Measurements from ENCODE around the gene RPL35A.
A peak's percentile ranks its signal among the peaks of the same experiment; 100 is the strongest.
"Not testable (repeated sequence)": the region's sequence is repeated elsewhere in the genome, so short reads cannot be mapped to it uniquely, and the experiment has no call there.

The RPL35A gene

DNA sequence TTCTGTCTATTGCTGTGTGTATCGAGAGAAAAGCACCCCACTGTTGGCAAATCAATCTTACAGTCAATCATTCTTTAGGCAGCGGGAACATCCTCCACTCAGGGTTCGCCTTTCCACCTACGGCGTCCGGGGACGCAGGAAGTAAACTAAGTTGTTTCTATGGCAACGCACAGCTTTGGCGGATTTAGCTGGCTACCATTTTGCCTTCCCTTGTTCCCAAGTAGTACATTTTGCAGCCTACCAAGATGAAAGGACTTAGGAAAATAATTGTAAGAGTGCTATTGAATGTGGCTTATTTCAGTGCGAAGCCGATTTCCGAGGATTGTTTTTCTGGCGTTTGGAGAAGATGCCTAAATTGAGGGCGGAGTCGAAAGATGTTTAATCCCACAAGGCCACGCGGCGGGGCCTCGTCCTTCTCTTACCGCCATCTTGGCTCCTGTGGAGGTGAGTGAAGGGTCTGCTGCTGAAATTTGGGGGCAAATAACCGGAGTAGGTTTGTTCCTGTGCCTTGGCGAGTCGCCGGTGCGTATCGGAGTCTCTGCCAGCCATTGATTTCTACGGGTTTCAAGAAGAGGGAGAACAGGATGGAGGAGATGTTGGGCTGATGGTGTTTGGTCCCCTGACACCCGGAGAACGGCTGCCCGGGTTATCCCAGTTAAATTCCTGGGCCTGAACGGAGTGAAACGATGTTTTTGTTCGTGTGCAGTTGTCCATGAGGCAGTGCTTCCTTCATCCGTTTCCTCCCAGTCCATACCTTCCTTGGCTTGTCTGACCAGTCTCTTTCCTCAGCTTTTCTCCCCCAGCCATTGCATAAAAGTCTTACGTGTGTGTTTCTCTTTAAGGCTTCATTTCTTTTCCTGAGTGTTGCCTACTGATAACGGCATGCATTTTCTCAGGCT lies at the start of gene RPL35A:
Gene RPL35A (plus strand): TSS at position 413 of the 899 bp plus-strand sequence. CDS start 778 bp downstream, outside the sequence.
- peak; percentile 100 for DNase-seq

DNA sequence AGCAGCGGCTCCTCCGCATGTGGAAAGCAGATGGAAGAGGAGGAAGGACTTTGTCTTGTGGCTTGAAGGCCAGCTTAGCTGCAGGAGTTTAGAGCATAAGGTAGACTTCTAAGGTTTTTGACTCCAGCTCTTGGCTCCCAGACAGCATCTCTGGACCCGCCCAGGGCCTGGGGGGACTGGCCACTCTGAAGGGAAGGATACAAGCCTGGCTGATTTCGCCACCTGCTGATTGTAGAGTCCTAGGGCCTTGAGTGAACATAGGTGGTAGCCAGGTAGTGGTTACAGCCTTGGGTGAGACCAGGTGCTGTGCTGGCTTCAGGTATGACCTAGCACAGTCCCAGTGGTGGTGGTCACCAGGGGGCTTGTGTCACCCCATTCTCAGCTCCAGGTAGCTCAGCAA lies 48.4 kb upstream of the RPL35A start:
- no peak for DNase-seq

DNA sequence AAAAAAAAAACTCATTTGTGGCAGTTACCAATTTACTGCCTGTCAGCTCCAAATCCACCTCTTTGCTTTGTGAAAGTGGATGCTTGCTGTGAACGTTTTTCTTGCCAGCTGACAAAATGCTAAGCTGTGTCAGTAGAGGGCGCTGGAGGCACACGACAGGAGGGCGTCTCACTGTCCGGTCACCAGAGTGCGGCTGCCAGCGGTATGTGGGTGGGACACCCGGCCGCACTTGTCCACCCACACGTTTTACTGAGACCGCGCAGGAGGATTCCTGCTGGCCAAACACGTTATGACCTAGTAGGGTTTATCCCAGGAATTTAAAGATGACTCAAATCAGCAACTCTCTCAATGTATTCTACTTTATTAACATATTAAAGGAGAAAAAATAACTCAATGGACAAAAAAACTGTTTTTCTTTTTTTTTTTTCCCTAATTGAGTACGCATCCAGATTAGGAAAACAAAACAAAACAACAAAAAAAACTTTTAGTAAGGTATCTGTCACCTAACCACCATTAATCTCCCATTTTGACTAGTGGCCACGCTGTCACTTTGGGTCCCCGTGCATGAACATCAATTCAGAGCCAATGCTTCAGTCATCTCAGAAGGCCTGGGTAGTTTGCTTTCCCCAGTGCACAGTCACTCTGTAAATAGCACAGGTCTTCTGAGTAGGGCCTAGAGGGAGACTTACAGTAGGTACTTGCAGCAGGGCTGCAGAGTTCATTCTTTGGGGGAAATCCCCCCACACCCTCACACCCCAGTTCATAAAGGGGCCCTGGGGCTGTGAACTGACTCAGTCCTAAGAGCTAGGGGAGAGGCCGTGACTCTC lies 43.8 kb upstream of the RPL35A start:
- DNase-seq: peak; percentile 87

- DNase-seq: no peak
Observed at GRCh38 chr3:197906850-197907187, 43.2 kb upstream of the RPL35A start.

DNA sequence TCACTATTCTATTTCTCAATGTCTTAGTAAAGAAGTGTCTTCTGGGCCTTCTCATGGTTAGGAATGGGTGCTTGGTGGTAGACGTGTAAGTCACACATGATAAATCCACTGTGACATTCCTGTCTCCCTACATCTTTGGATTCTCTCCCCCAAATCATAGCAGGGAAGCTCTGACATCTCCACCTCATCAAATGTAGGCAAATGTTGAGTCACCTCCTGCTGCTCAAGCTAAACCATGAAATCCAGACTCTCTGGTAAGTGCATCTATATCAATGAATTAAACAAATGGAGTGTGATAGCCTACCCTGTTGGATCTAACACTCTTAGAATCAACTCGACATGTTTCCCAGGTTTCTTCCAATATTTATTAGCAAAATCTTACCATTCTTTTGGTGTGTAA lies 42.8 kb upstream of the RPL35A start:
- no peak for DNase-seq

GRCh38 chr3:197908550-197908949 lies 41.4 kb upstream of the RPL35A start:
- DNase-seq: not testable (repeated sequence)

DNA sequence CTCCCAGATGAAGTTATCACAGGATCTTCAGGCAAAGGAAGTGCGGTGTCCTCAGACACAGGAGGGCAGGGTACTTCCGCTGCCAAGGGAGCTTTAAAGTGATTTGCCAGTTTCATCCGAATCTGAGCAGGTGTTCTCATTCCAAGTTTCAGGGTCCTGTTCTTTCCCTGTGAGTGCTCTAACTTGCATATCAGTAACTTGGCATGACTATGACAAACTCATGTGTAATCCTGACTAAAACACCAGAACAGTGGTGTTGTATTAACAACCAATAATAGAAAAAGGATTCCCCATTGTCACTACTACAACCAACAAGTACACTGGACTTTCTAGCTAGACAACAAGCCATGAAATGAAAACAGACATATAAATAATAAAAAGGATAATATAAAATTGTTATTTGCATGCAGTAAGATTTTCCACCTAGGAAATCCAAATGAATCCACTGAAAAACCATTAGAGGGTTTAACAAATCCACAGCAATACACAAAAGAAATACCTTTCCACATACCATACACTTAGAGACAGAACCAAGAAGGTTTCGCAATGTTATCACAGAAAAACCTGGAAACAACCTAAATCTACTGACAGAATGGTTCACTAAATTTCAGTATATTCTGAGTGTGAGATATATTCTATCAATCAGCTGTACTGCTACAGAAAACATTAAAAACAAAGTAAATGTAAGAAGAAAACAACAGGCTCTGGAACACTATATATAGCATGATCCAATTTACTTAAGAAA lies 40.9 kb upstream of the RPL35A start:
- no peak for DNase-seq

DNA sequence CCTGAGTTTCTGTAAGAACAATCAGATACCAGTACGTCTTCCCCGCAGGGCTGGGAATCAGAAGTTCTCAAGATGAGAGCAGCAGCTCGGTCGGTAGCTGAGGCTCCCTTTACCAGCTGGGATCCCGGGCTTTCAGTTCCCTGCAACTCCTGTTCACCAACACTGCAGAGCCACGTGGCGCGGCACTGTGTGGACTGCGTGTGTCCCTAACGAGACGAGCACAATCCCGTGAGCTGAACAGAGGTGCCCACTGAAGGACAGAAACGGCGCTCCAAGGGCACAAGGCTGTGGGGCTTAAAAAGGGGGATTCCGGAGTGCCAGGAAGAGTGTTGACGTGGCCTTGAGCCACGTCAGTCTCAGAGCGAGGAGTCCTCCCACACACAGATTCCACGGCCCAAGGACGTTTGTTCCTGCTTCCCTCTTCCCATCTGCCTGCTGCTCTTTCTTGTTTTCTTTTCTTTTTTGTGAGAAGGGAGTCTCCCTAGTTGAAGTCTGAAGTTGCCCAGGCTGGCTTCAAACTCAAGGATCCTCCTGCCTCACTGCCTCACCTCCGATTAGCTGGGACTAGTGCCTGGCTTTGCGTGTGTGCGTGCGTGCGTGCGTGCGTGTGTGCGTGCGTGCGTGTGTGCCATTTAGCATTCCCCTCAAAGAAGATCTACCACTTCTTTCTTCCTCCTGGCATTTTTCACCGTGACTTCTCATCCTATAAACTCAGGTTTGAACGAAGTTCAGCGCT lies 37.1 kb upstream of the RPL35A start:
- peak; percentile 60 for DNase-seq

GRCh38 chr3:197913641-197914380 lies 36.2 kb upstream of the RPL35A start:
- no peak for DNase-seq

- DNase-seq: not testable (repeated sequence)
Observed at GRCh38 chr3:197921429-197922275, 28.3 kb upstream of the RPL35A start.

DNA sequence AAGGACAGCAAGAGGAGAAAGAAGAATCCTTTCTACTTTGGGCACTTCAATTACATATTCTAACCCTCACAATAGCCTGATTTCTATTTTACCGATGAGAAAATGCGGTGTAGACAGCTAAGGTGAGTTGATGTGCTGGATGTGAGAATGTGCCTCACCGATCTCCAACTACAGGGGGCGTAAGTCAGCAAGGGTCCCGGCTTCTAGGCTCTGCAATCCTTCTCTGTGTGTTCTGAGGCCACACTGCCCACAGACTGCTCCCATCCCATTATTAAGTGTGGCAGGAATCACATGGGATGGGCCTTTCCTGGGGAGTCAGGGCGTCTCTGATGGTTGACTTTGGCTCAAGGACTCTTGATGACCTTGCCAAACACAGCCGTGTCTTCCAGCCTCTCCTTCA lies 23.6 kb upstream of the RPL35A start:
- DNase-seq: no peak

DNA sequence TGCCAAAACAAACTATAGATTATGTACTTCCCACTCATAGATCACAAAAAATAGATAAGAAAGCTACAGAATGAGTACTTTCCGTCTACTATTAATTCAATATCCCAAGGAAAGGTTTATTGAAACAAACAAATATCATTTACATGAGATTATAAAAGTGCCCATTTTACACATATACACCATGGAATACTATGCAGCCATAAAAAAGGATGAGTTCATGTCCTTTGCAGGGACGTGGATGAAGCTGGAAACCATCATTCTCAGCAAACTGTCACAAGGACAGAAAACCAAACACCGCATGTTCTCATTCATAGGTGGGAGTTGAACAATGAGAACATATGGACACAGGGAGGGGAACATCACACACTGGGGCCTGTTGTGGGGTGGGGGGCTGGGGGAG lies 22.4 kb upstream of the RPL35A start:
- DNase-seq: not testable (repeated sequence)

- DNase-seq: no peak
Observed at GRCh38 chr3:197936819-197937384, 13.1 kb upstream of the RPL35A start.

DNA sequence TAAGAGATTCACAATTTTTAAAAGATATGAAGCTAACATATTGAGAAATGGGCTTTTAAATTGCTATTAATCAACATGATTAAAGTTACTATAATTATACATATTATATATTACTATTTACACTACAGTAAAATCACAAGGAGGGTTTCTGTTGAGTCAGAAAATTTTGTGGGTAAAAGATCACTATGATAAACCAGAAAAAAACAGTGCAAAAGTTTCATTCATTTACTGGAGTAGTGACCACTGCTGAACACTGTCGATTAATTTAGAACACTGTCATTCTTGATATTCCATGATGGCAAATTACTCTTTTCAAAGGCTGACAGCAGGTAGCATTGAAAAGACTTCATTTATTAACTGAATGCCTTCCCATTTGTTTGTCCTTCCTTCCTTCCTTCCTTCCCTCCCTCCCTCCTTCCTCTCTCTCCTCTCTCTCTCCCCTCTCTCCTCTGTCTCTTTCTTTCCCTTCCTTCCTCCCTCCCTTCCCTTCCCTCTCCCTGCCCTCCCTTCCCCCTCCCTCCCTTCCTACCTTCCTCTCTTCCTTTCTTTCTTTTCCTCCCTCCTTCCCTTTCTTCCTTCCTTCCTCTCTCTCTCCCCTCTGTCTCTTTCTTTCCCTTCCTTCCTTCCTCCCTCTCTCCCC lies 9.1 kb upstream of the RPL35A start:
- no peak for DNase-seq

GRCh38 chr3:197942956-197943556 lies 6.9 kb upstream of the RPL35A start:
- peak; percentile 66 for DNase-seq

DNA sequence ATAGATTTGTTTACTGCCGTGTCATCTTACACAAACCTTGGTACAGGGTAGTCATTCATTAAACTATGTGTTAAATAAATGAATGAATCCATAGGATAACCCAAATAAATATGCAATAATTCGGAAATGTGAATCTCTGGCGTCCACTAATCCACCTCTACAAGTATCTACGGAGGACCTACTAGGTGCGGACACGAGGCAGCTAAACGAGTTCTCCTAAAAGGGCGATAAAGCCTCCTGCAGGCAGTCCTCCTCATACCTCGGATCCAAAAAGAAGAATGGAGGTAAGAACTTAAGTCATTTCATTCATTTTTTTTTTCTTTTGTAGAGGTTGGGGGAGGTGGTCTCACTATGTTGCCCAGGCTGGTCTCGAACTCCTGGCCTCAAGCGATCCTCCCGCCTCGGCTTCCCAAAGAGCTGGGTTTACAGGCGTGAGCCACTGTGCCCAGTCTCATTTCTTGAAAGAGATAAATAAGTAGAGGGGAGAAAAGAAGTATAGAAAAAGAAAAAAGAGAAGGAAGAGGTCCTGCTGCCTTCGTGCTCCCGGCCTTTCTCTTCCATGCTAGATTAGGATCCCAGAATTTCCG lies 706 bp upstream of the RPL35A start:
- no peak for DNase-seq

DNA sequence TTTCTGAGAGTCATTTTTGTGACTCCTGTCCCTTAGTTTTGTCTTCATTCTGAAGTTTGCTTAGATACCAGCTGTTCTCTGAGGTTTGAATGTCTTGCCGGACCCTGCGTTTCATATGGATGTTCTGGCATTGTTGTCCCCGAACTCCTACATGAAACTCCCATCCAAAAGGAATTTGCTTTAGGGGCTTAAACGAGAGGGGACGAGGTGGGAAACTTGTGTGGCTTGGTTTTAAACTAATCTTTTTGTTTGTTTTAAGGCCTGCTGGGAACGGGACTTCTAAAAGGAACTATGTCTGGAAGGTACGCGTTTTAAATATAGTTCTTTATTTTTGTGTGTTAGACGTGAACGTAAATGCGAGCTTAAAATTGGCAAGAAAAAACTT lies 679 bp downstream of the RPL35A start:
- no peak for DNase-seq

- DNase-seq: no peak
Observed at GRCh38 chr3:197951392-197951990, 1.5 kb downstream of the RPL35A start.

DNA sequence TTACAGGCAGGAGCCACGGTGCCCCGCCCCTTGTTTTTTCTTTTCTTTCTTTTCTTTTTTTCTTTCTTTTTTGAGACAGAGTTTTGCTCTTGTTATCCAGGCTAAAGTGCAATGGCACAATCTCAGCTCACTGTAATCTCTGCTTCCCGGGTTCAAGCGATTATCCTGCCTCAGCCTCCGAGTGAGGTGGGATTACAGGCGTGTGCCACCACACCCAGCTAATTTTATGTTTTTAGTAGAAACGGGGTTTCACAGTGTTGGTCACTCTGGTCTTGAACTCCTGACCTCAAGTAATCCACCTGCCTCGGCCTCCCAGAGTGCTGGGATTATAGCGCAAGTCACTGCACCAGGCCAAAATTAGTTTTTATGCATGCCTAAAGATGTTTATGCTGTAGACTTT lies 2.5 kb downstream of the RPL35A start:
- no peak for DNase-seq

Measured in kidney glomerular epithelial cell (primary cell).